HFFc6 (cell line): ENCODE data around the gene SLC25A21. TPM values are rescaled to one million over a fixed set of nuclear protein-coding genes. Genes with fewer than 3 reads are reported as not detected.
A peak's percentile ranks its signal among the peaks of the same experiment; 100 is the strongest.

Experiments
- DNase-seq: peaks from one replicate; pipeline ENCODE4 v3.0.0-alpha.2; 2018
- H3K27ac Mint-ChIP-seq: 2 replicates; pipeline ENCODE4 v1.8.0; 2020; ENCODE audit warnings: mild to moderate bottlenecking, mixed read lengths
- H3K27me3 Mint-ChIP-seq: 2 replicates; pipeline ENCODE4 v1.8.0; 2021; ENCODE audit warnings: mild to moderate bottlenecking, moderate library complexity, mixed read lengths; ENCODE audit not compliant: insufficient read depth
- H3K36me3 Mint-ChIP-seq: 2 replicates; pipeline ENCODE4 v1.8.0; 2021; ENCODE audit warnings: low read depth, mixed read lengths
- H3K4me1 Mint-ChIP-seq: 2 replicates; pipeline ENCODE4 v1.8.0; 2020; ENCODE audit warnings: low read depth, mixed read lengths
- H3K4me3 Mint-ChIP-seq: 2 replicates; pipeline ENCODE4 v1.8.0; 2020; ENCODE audit warnings: mild to moderate bottlenecking, moderate library complexity, mixed read lengths
- H3K9me3 Mint-ChIP-seq: 2 replicates; pipeline ENCODE4 v1.8.0; 2020; ENCODE audit warnings: mild to moderate bottlenecking, mixed read lengths
- total RNA-seq, 6 experiments: library from RNA; stranded (reverse); fragmentation: NEBNext Ultra II Directional; extraction: Animal tissue kit (Norgen Biotek cat#: 25700); gene quantifications; 2 replicates in 1 of 6; 3 replicates in 5 of 6; pipeline ENCODE4 v1.2.3, GENCODE V29; 2021
- TF ChIP-seq, protein P1 (sequence below): fragments of 200-600 bp; sonication (generic); IDR thresholded peaks from 2 replicates; pipeline ENCODE4 v1.5.0; 2021; ENCODE audit warnings: antibody characterized with exemption, mild to moderate bottlenecking

Gene SLC25A21
- total RNA-seq, 6 experiments from 2014 or later = 0.33 to 1.1 (median 0.47) TPM

GRCh38 chr14:37203423-37203822 lies 31.0 kb upstream of the SLC25A21 start:
- DNase-seq = no peak
- TF ChIP-seq, protein P1, sequence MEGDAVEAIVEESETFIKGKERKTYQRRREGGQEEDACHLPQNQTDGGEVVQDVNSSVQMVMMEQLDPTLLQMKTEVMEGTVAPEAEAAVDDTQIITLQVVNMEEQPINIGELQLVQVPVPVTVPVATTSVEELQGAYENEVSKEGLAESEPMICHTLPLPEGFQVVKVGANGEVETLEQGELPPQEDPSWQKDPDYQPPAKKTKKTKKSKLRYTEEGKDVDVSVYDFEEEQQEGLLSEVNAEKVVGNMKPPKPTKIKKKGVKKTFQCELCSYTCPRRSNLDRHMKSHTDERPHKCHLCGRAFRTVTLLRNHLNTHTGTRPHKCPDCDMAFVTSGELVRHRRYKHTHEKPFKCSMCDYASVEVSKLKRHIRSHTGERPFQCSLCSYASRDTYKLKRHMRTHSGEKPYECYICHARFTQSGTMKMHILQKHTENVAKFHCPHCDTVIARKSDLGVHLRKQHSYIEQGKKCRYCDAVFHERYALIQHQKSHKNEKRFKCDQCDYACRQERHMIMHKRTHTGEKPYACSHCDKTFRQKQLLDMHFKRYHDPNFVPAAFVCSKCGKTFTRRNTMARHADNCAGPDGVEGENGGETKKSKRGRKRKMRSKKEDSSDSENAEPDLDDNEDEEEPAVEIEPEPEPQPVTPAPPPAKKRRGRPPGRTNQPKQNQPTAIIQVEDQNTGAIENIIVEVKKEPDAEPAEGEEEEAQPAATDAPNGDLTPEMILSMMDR = no peak
- H3K4me1 Mint-ChIP-seq = peaks cover 19% of the 10 kb centered on the region
- H3K36me3 Mint-ChIP-seq = peaks cover 27% of the 10 kb centered on the region
- no peak overlapping the region for H3K27ac Mint-ChIP-seq
- peaks cover 26% of the 10 kb centered on the region for H3K9me3 Mint-ChIP-seq
- no peak overlapping the region for H3K4me3 Mint-ChIP-seq
- H3K27me3 Mint-ChIP-seq = no peaks in the 10 kb centered on the region; the same call in 1 of the 2 replicates

DNA sequence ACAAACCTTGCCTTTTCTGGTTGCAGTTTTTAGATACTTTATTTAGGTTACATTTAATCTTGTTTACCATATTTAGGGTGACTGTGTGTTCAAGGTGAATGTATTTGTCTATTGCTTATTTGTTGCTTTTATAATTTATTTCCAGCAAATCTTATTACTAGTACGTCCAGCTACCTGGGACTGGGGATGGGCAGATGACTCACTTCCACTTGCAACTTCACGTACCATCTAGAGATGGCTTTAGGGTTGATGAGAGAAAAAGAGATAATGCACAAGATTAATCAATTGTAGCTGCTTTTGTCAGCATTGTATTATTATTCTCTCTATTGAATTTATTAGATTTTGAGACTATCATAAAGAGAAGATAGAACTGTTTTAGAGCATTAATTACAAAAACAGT lies 30.4 kb upstream of the SLC25A21 start:
- no peak overlapping the region for H3K27ac Mint-ChIP-seq
- peaks cover 27% of the 10 kb centered on the region for H3K36me3 Mint-ChIP-seq
- H3K4me1 Mint-ChIP-seq = peaks cover 20% of the 10 kb centered on the region
- no peak for DNase-seq
- TF ChIP-seq, protein P1 = no peak
- H3K9me3 Mint-ChIP-seq = peaks cover 26% of the 10 kb centered on the region
- H3K27me3 Mint-ChIP-seq = peaks cover 3% of the 10 kb centered on the region
- H3K4me3 Mint-ChIP-seq = no peak overlapping the region

DNA sequence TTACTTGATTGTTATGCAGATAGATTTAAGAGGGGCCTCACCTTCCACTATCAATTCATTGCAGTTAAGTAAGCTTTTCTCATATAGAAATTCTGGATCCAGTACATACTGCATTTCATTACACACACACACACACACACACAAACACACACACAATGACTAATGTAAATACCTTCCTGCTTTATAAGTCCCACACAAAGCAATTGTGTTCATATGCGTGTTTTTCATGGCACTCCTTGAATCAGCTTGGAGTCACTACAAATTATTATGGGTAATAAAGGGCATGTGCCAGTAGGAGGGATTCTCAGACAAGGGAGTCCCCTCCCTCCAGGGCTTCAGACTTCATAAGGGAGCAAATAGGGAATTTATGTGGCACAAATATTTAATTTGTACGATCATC lies 29.9 kb upstream of the SLC25A21 start:
- peaks cover 25% of the 10 kb centered on the region for H3K4me1 Mint-ChIP-seq
- DNase-seq = peak; percentile 42
- TF ChIP-seq, protein P1 = no peak
- H3K27ac Mint-ChIP-seq = no peak overlapping the region
- peaks cover 27% of the 10 kb centered on the region for H3K36me3 Mint-ChIP-seq
- H3K27me3 Mint-ChIP-seq = peaks cover 4% of the 10 kb centered on the region
- H3K9me3 Mint-ChIP-seq = peaks cover 25% of the 10 kb centered on the region
- H3K4me3 Mint-ChIP-seq = no peak overlapping the region

GRCh38 chr14:37201724-37202123 lies 29.3 kb upstream of the SLC25A21 start:
- peaks cover 20% of the 10 kb centered on the region for H3K9me3 Mint-ChIP-seq
- no peak overlapping the region for H3K4me3 Mint-ChIP-seq
- H3K27me3 Mint-ChIP-seq = peaks cover 4% of the 10 kb centered on the region
- peaks cover 21% of the 10 kb centered on the region for H3K36me3 Mint-ChIP-seq
- peaks cover 30% of the 10 kb centered on the region for H3K4me1 Mint-ChIP-seq
- TF ChIP-seq, protein P1 = no peak
- DNase-seq = no peak
- no peak overlapping the region for H3K27ac Mint-ChIP-seq

- Mint-ChIP-seq H3K27me3 (peaks cover 5% of the 10 kb centered on the region), H3K9me3 (no peaks in the 10 kb centered on the region), H3K4me3 (peak overlapping the region; percentile 98), H3K4me1 (peaks cover 52% of the 10 kb centered on the region), H3K27ac (no peak overlapping the region), H3K36me3 (peaks cover under 1% of the 10 kb centered on the region; the same call in 1 of the 2 replicates)
- TF ChIP-seq, protein P1 = no peak
- DNase-seq = no peak
These were observed 26.5 kb upstream of the SLC25A21 start for GRCh38 chr14:37198907-37199306.

GRCh38 chr14:37198273-37198598 lies 25.8 kb upstream of the SLC25A21 start:
- no peaks in the 10 kb centered on the region for H3K9me3 Mint-ChIP-seq
- peaks cover 52% of the 10 kb centered on the region for H3K4me1 Mint-ChIP-seq
- H3K36me3 Mint-ChIP-seq = no peaks in the 10 kb centered on the region
- peaks cover 5% of the 10 kb centered on the region for H3K27me3 Mint-ChIP-seq
- peak overlapping the region; percentile 99 for H3K27ac Mint-ChIP-seq
- no peak for DNase-seq
- TF ChIP-seq, protein P1 = 0 out of 2 replicates have a peak, but pooled peaks have one; percentile 21
- peak overlapping the region; percentile 98 for H3K4me3 Mint-ChIP-seq
